Thyroid gland (tissue), 4 donors: ENCODE results near the gene BAHCC1. TPM values are rescaled to one million over a fixed set of nuclear protein-coding genes. Genes with fewer than 3 reads are reported as not detected.

Source experiments
- DNase-seq, 2 donors: peaks; one replicate each; pipeline ENCODE4 v3.0.0-alpha.2; 2019
- H3K27ac ChIP-seq, 3 donors: fragments of 200-600 bp; sonication (generic); 1 replicate in 2 of 3; 2 replicates in 1 of 3; pipeline ENCODE4 v1.5.1; 2016 to 2019; ENCODE audit warnings: mild to moderate bottlenecking in 1 of 3, moderate library complexity in 1 of 3
- H3K27me3 ChIP-seq: fragments of 200-600 bp; sonication (generic); one replicate; pipeline ENCODE4 v1.5.1; 2019
- H3K36me3 ChIP-seq, 2 donors: fragments of 200-600 bp; sonication (generic); one replicate each; pipeline ENCODE4 v1.5.1; 2016 to 2019
- H3K4me1 ChIP-seq, 2 donors: fragments of 200-600 bp; sonication (generic); one replicate each; pipeline ENCODE4 v1.5.1; 2017 to 2019
- H3K4me3 ChIP-seq, 3 donors: fragments of 200-600 bp; sonication (generic); replicated peaks in 1 of 3; 1 replicate in 2 of 3; 2 replicates in 1 of 3; pipeline ENCODE4 v1.5.1; 2016; ENCODE audit warnings: mild to moderate bottlenecking in 1 of 3
- H3K9me3 ChIP-seq: fragments of 200-600 bp; sonication (generic); one replicate; pipeline ENCODE4 v1.5.1; 2017
- CTCF ChIP-seq, 6 experiments: fragments of 200-600 bp in 3 of 6; fragments of 450-650 bp in 3 of 6; sonication (generic) in 3 of 6; IDR thresholded peaks; one replicate each; pipeline ENCODE4 v1.5.1; 2016 to 2019; ENCODE audit warnings: antibody characterized with exemption in 6 of 6, mild to moderate bottlenecking in 2 of 6, inconsistent platforms in 1 of 6, moderate library complexity in 1 of 6
- POLR2A ChIP-seq, 2 donors: fragments of 450-650 bp; IDR thresholded peaks; one replicate each; pipeline ENCODE4 v1.6.1; 2017; ENCODE audit warnings: antibody characterized with exemption in 2 of 2, mild to moderate bottlenecking in 2 of 2, moderate library complexity in 1 of 2
- WGBS, 2 donors: methylation state at CpG; one replicate each; pipeline ENCODE4 v1.1.5; 2017; 5-methylcytosine and 5-hydroxymethylcytosine counted together
- intact Hi-C: fragments of 100-400 bp; cut with DNase I; formaldehyde crosslinking; loops from one replicate; pipeline ENCODE4 v1.15.1; 2023
- total RNA-seq, 4 donors: library from RNA; depleted of rRNA; stranded (reverse); fragments of >200 nt; gene quantifications; one replicate each; pipeline ENCODE4 v1.2.3, GENCODE V29; 2016

Gene BAHCC1
- total RNA-seq, 4 donors from 2014 or later: 13.7 to 33.7 (median 23.9) TPM

GRCh38 chr17:81487089-81487486 lies 91.8 kb downstream of the BAHCC1 start:
- intact Hi-C loops: no loop called here
- Histone ChIP-seq H3K9me3 (no peaks in the 10 kb centered on the region), H3K27ac (no peak overlapping the region), H3K27me3 (no peaks in the 10 kb centered on the region), H3K36me3 (no peaks in the 10 kb centered on the region), H3K4me3 (peak overlapping the region in 1 of 3 donors; percentile 36), H3K4me1 (peaks cover 37 to 62% of the 10 kb centered on the region in 2 donors)
- no peak for DNase-seq
- TF ChIP-seq CTCF (IDR thresholded peaks at IDR 0.05): no peak
- no peak for TF ChIP-seq POLR2A (IDR thresholded peaks at IDR 0.05)
- WGBS, 2 donors: 78 to 83% methylated on average over 10 of the region's 10 CpGs

DNA sequence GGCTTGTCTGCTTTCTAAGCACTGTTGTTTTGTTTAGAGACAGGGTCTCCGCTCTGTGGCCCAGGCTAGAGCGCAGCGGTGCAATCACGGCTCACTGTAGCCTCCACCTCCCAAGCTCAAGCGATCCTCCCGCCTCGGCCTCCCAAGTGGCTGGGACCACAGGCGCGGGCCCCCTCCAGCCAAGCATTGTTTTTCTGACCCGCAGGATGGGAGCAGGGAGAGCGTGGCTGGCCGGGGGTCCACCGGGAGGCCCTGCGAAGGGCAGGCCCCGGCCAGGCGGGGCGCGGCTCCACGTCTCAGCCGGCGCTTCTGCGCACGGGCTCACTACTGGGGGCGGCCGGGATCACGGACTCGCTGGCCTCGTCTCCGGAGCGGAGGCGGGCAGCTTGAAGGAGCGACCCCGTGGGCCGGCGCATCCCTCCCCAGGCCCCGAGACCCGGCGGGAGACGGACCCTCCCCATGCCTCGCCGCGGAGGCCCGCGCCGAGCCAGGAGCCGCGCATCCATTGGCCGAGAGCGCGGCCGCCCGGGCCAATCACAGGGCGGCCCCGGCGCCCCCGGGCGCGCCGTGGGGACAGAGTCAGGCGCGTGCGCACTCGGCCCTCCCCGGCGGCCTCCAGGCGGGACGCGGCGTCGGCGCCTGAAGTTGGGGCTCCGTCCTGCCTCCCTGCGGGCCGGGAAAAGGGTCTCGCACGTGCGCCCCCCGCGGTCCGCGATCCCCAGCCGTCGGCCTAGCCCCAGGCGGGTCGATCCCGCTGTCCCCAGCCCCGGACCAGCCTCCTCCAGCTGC lies 92.4 kb downstream of the BAHCC1 start:
- H3K4me3 ChIP-seq: peak overlapping the region in 2 of 3 donors; percentile 34 to 36
- H3K27me3 ChIP-seq: no peaks in the 10 kb centered on the region
- peak overlapping the region; percentile 65 to 85 (median 69) for H3K27ac ChIP-seq
- peaks cover 36 to 60% of the 10 kb centered on the region in 2 donors for H3K4me1 ChIP-seq
- intact Hi-C loops: no loop called here
- peak; percentile 78 to 80 for DNase-seq
- H3K9me3 ChIP-seq: no peaks in the 10 kb centered on the region
- TF ChIP-seq CTCF (IDR thresholded peaks at IDR 0.05): no peak
- TF ChIP-seq POLR2A (IDR thresholded peaks at IDR 0.05): peak in 1 of 2 donors; percentile 84
- H3K36me3 ChIP-seq: no peaks in the 10 kb centered on the region
- WGBS, 2 donors: 32 to 65% methylated on average over 5 to 9 of the region's 87 CpGs

GRCh38 chr17:81488276-81488860 lies 93.1 kb downstream of the BAHCC1 start:
- intact Hi-C loops: no loop called here
- 63 to 100% methylated on average over 3 to 7 of the region's 52 CpGs for WGBS, 2 donors
- Histone ChIP-seq H3K27me3 (no peaks in the 10 kb centered on the region), H3K9me3 (no peaks in the 10 kb centered on the region), H3K36me3 (no peaks in the 10 kb centered on the region), H3K4me1 (peaks cover 31 to 58% of the 10 kb centered on the region in 2 donors), H3K27ac (peak overlapping the region; percentile 65 to 85 (median 69)), H3K4me3 (peak overlapping the region in 2 of 3 donors; percentile 34 to 36)
- no peak for TF ChIP-seq POLR2A (IDR thresholded peaks at IDR 0.05)
- DNase-seq: no peak

- Histone ChIP-seq H3K27me3 (no peaks in the 10 kb centered on the region), H3K36me3 (no peaks in the 10 kb centered on the region), H3K4me1 (peaks cover 25 to 53% of the 10 kb centered on the region in 2 donors), H3K4me3 (no peak overlapping the region), H3K9me3 (no peaks in the 10 kb centered on the region), H3K27ac (peak overlapping the region in 1 of 3 donors; percentile 88)
- intact Hi-C loops: no loop called here
- TF ChIP-seq CTCF (IDR thresholded peaks at IDR 0.05): no peak
- TF ChIP-seq POLR2A (IDR thresholded peaks at IDR 0.05): no peak
- no peak for DNase-seq
- WGBS, 2 donors: 83 to 87% methylated on average over 21 to 25 of the region's 27 CpGs
Observed at GRCh38 chr17:81489012-81489997, 94.0 kb downstream of the BAHCC1 start.
